ENCODE data around the gene VSIG10L2.

GRCh38 chr11:125910226-125910849 is 35.5 kb upstream of the VSIG10L2 start:
- TF ChIP-seq EZH2phosphoT487 (IDR thresholded peaks at IDR 0.05; ENCODE audit: insufficient read depth, low read depth) (no peak), EZH2 (IDR thresholded peaks at IDR 0.05; ENCODE audit: insufficient read depth, poor library complexity, severe bottlenecking) (no peak)

Data from GM23248 (cell line).